PC-3 (cell line): ENCODE measurements around the gene SLC6A11. TPM values are rescaled to one million over a fixed set of nuclear protein-coding genes. Genes with fewer than 3 reads are reported as not detected.

Experiments
- ATAC-seq: fragments of 200-7000 bp; cut with Tn5 transposase; 2 replicates; pipeline ENCODE4 v1.9.1; 2020; ENCODE audit warnings: mild to moderate bottlenecking, moderate library complexity
- BruUV-seq: library from RNA; stranded (reverse); fragments of 400-500 nt; replicated peaks from 2 replicates; lab custom pipeline; 2021; lab: Mats Ljungman, UMichigan
- CTCF ChIA-PET: fragments of 300-600 bp; sonication (Branson Sonifier 250); formaldehyde crosslinking; loops from one replicate; lab custom pipeline; 2022; ENCODE audit warnings: antibody characterized with exemption; lab: Charles Lee
- POLR2A ChIA-PET: fragments of 300-600 bp; sonication (Branson Sonifier 250); formaldehyde crosslinking; loops from one replicate; lab custom pipeline; 2022; ENCODE audit warnings: antibody characterized with exemption; ENCODE audit not compliant: unreplicated experiment; lab: Charles Lee
- DNase-seq: peaks from one replicate; pipeline ENCODE4 v3.0.0-alpha.2; 2015
- H2AFZ ChIP-seq: fragments of 300-600 bp; sonication (generic); 2 replicates; pipeline ENCODE4 v1.6.0; 2016; ENCODE audit warnings: antibody characterized with exemption, low read length
- H3F3A ChIP-seq: fragments of 300-600 bp; sonication (generic); one replicate; pipeline ENCODE4 v1.6.0; 2017; ENCODE audit warnings: antibody characterized with exemption, low read length, control low read depth, mild to moderate bottlenecking; ENCODE audit not compliant: unreplicated experiment
- H3K27ac ChIP-seq: fragments of 300-600 bp; sonication (generic); 2 replicates; pipeline ENCODE4 v1.5.1; 2016; ENCODE audit warnings: mild to moderate bottlenecking, low read length
- H3K27me3 ChIP-seq: fragments of 300-600 bp; sonication (generic); 2 replicates; pipeline ENCODE4 v1.6.1; 2016; ENCODE audit warnings: low read length, mixed read lengths
- H3K36me3 ChIP-seq: fragments of 300-600 bp; sonication (generic); 2 replicates; pipeline ENCODE4 v1.6.1; 2016; ENCODE audit warnings: low read depth, mixed run types, low read length, mixed read lengths
- H3K4me1 ChIP-seq: fragments of 300-600 bp; sonication (generic); 2 replicates; pipeline ENCODE4 v1.5.1; 2016; ENCODE audit warnings: low read length; ENCODE audit not compliant: insufficient read depth
- H3K4me2 ChIP-seq: fragments of 300-600 bp; sonication (generic); 2 replicates; pipeline ENCODE4 v1.6.0; 2016; ENCODE audit warnings: low read length
- H3K4me3 ChIP-seq: fragments of 300-600 bp; sonication (generic); 2 replicates; pipeline ENCODE4 v1.5.1; 2016; ENCODE audit warnings: mild to moderate bottlenecking, low read length, mixed read lengths
- H3K79me2 ChIP-seq: fragments of 300-600 bp; sonication (generic); 2 replicates; pipeline ENCODE4 v1.6.1; 2017; ENCODE audit warnings: low read length, mixed read lengths
- H3K9ac ChIP-seq: fragments of 300-600 bp; sonication (generic); 2 replicates; pipeline ENCODE4 v1.6.0; 2016; ENCODE audit warnings: mild to moderate bottlenecking, low read length
- H3K9me2 ChIP-seq: fragments of 300-600 bp; sonication (generic); replicated peaks from 2 replicates; pipeline ENCODE4 v1.6.1; 2016; ENCODE audit warnings: mixed run types, low read length, mixed read lengths
- H3K9me3 ChIP-seq: fragments of 300-600 bp; sonication (generic); 2 replicates; pipeline ENCODE4 v1.6.1; 2016; ENCODE audit warnings: low read length, mixed read lengths
- H4K20me1 ChIP-seq: fragments of 300-600 bp; sonication (generic); 2 replicates; pipeline ENCODE4 v1.6.1; 2016; ENCODE audit warnings: low read length, mixed read lengths
- EZH2 ChIP-seq: fragments of 300-600 bp; sonication (generic); IDR thresholded peaks from one replicate; pipeline ENCODE4 v1.6.1; 2017; ENCODE audit warnings: antibody characterized with exemption, mild to moderate bottlenecking, low read length; ENCODE audit not compliant: unreplicated experiment
- EZH2phosphoT487 ChIP-seq: fragments of 300-600 bp; sonication (generic); IDR thresholded peaks from 2 replicates; pipeline ENCODE4 v1.6.1; 2018; ENCODE audit warnings: mild to moderate bottlenecking, antibody characterized with exemption, low read length, borderline replicate concordance
- intact Hi-C: fragments of 100-400 bp; cut with micrococcal nuclease; formaldehyde crosslinking; loops from 2 replicates; pipeline ENCODE4 v1.9.0; 2023
- total RNA-seq: library from RNA; depleted of rRNA; stranded (reverse); fragments of >200 nt; gene quantifications from 2 replicates; pipeline ENCODE4 v1.2.3, GENCODE V29; 2014
- TF ChIP-seq, protein P1 (sequence below): fragments of 300-600 bp; sonication (generic); conservative IDR thresholded peaks from 2 replicates; pipeline ENCODE4 v1.5.1; 2017; ENCODE audit warnings: antibody characterized with exemption, low read depth, mild to moderate bottlenecking, low read length

SLC6A11 gene
- total RNA-seq, 1 experiment from 2014 or later: 34.0 TPM

DNA sequence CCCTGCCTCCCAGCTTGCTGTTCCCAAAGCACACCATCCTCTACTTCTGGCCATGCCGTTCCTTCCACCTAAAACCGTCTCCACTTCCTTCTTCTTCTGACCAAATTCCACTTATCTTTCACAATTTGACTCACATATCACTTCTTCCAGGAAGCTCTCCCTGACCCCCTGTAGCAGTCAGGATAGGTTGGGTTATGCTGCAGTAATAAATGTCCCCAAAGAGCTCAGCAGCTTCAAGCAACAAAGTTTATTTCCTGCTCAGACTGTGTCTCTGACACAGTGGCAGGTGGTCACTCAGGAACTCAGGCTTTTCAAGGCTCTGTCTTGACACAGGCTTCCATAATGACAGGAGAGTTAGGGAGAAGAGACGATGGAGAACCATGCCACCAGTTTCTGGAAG, 27.4 kb downstream of the SLC6A11 start:
- BruUV-seq: no TSS peak
- POLR2A ChIA-PET: no interaction called here

DNA sequence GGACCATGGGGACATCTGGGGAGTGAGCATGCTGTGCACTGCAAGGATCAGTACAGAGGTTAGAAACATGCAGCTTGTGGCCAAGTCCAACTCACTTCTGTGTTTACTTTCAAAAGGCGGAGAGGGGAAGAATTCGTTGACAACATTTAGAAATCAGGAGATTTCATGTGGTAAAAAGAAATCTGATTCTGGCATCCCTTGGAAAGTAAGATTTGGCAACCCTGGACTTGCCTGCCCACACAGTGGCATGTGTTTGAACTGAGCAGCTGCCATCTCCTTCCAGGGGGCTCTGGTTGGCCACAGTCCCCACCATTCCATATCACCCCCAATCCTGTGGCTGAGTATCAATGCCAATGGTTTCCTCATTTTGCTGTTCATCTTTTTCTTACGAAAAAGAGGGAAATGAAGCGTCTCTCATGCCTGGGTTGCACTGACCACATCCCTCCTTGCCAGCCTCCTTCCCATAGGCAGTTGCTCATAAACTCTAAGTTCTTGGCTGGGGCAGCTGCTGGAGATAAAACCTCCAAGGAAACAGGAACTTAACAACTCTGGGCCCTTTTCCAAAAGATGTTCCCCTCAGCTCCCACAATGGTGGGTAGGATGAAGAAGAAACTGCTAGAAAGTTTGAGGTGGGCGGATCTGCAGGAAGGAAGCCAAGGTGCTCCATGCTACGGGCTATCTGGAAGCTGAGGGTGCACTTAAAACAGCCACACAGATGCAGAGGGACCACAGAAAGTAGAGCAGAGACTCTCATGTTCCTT, 29.2 kb downstream of the SLC6A11 start:
- TF ChIP-seq, protein P1, sequence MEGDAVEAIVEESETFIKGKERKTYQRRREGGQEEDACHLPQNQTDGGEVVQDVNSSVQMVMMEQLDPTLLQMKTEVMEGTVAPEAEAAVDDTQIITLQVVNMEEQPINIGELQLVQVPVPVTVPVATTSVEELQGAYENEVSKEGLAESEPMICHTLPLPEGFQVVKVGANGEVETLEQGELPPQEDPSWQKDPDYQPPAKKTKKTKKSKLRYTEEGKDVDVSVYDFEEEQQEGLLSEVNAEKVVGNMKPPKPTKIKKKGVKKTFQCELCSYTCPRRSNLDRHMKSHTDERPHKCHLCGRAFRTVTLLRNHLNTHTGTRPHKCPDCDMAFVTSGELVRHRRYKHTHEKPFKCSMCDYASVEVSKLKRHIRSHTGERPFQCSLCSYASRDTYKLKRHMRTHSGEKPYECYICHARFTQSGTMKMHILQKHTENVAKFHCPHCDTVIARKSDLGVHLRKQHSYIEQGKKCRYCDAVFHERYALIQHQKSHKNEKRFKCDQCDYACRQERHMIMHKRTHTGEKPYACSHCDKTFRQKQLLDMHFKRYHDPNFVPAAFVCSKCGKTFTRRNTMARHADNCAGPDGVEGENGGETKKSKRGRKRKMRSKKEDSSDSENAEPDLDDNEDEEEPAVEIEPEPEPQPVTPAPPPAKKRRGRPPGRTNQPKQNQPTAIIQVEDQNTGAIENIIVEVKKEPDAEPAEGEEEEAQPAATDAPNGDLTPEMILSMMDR: no peak
- TF ChIP-seq EZH2phosphoT487 (no peak), EZH2 (no peak)
- no peak for ATAC-seq
- no peaks in the 10 kb centered on the region for H3K27me3 ChIP-seq

More for the DNA sequence above, 27.4 kb downstream of the SLC6A11 start:
- no peak overlapping the region for H3K4me2 ChIP-seq
- H3K9me3 ChIP-seq: no peaks in the 10 kb centered on the region
- intact Hi-C loops: no loop called here
- CTCF ChIA-PET: interaction anchor here (0.7 kb wide), 1 partner anchor 16 kb away, joined by 3 read pairs; no protein-coding TSS in a partner anchor
- no peaks in the 10 kb centered on the region for H3K9me2 ChIP-seq
- no peak overlapping the region for H2AFZ ChIP-seq
- H3K79me2 ChIP-seq: no peaks in the 10 kb centered on the region
- H3K4me3 ChIP-seq: no peak overlapping the region
- TF ChIP-seq, protein P1: no peak
- no peak for TF ChIP-seq EZH2phosphoT487
- TF ChIP-seq EZH2: no peak
- H3K27ac ChIP-seq: no peak overlapping the region
- ATAC-seq (no peak), DNase-seq (no peak)
- H3K9ac ChIP-seq: no peak overlapping the region
- no peaks in the 10 kb centered on the region for H3K4me1 ChIP-seq
- H3K36me3 ChIP-seq: no peaks in the 10 kb centered on the region
- H4K20me1 ChIP-seq: no peaks in the 10 kb centered on the region
- H3K27me3 ChIP-seq: no peaks in the 10 kb centered on the region
- H3F3A ChIP-seq: no peaks in the 10 kb centered on the region

More for the DNA sequence above, 29.2 kb downstream of the SLC6A11 start:
- Histone ChIP-seq H3K27ac (no peak overlapping the region), H3F3A (no peaks in the 10 kb centered on the region), H3K4me3 (no peak overlapping the region), H3K4me2 (no peak overlapping the region), H3K79me2 (no peaks in the 10 kb centered on the region), H4K20me1 (no peaks in the 10 kb centered on the region), H3K9me2 (no peaks in the 10 kb centered on the region), H3K9me3 (no peaks in the 10 kb centered on the region), H3K4me1 (no peaks in the 10 kb centered on the region), H3K9ac (no peak overlapping the region), H2AFZ (no peak overlapping the region), H3K36me3 (no peaks in the 10 kb centered on the region)
- ChIA-PET POLR2A (no interaction called here), CTCF (interaction anchor here (0.6 kb wide), 1 partner anchor 1027 kb away, joined by 3 read pairs; no protein-coding TSS in a partner anchor)
- intact Hi-C loops: no loop called here
- no peak for DNase-seq
- BruUV-seq: no TSS peak
